Tibial artery (tissue), 4 donors: ENCODE results near the gene EXOSC7.

Experiments used
- DNase-seq, 2 donors: peaks; one replicate each; pipeline ENCODE4 v3.0.0-alpha.2; 2019
- H3K27ac ChIP-seq, 2 donors: fragments of 200-600 bp; sonication (generic) in 1 of 2; 1 replicate in 1 of 2; 2 replicates in 1 of 2; pipeline ENCODE4 v1.5.1; 2018 to 2019; ENCODE audit warnings: mild to moderate bottlenecking in 1 of 2
- H3K27me3 ChIP-seq, 2 donors: fragments of 200-600 bp; sonication (generic) in 1 of 2; one replicate each; pipeline versions ENCODE4 v1.5.1 to v1.6.0; 2016 to 2019
- H3K36me3 ChIP-seq, 3 donors: fragments of 200-600 bp; sonication (generic) in 2 of 3; one replicate each; pipeline ENCODE4 v1.5.1; 2016 to 2019; ENCODE audit warnings: mild to moderate bottlenecking in 2 of 3
- H3K4me1 ChIP-seq, 4 donors: fragments of 200-600 bp; sonication (generic) in 2 of 4; 1 replicate in 3 of 4; 2 replicates in 1 of 4; pipeline ENCODE4 v1.5.1; 2016 to 2019
- H3K4me3 ChIP-seq, 2 donors: fragments of 200-600 bp; sonication (generic) in 1 of 2; 1 replicate in 1 of 2; 2 replicates in 1 of 2; pipeline ENCODE4 v1.5.1; 2018 to 2019; ENCODE audit warnings: mild to moderate bottlenecking in 2 of 2
- H3K9me3 ChIP-seq, 3 donors: fragments of 200-600 bp; sonication (generic) in 1 of 3; one replicate each; pipeline ENCODE4 v1.5.1; 2016 to 2019
- CTCF ChIP-seq, 2 experiments: fragments of 200-600 bp in 1 of 2; fragments of 450-650 bp in 1 of 2; IDR thresholded peaks; one replicate each; pipeline ENCODE4 v1.5.1; 2017 to 2019; ENCODE audit warnings: antibody characterized with exemption in 2 of 2, mild to moderate bottlenecking in 1 of 2, moderate library complexity in 1 of 2
- intact Hi-C: fragments of 100-400 bp; cut with DNase I; formaldehyde crosslinking; loops from one replicate; pipeline ENCODE4 v1.15.0; 2023; ENCODE audit warnings: low total_unique reads

Gene EXOSC7

GRCh38 chr3:45059132-45059531 is 83.1 kb downstream of the EXOSC7 start:
- DNase-seq, result no peak
- Histone ChIP-seq H3K27ac (no peak overlapping the region), H3K4me1 (peaks cover 0 to 35% (median 14%) of the 10 kb centered on the region in 4 donors), H3K9me3 (no peaks in the 10 kb centered on the region), H3K36me3 (no peaks in the 10 kb centered on the region), H3K4me3 (no peak overlapping the region), H3K27me3 (no peaks in the 10 kb centered on the region)
- TF ChIP-seq CTCF (IDR thresholded peaks at IDR 0.05), result no peak
- intact Hi-C loops, result no loop called here

GRCh38 chr3:45060165-45060892 is 84.3 kb downstream of the EXOSC7 start:
- no peak for TF ChIP-seq CTCF (IDR thresholded peaks at IDR 0.05)
- Histone ChIP-seq H3K4me3 (no peak overlapping the region), H3K27ac (no peak overlapping the region), H3K27me3 (no peaks in the 10 kb centered on the region), H3K4me1 (peaks cover 0 to 23% (median 9%) of the 10 kb centered on the region in 4 donors), H3K9me3 (no peaks in the 10 kb centered on the region), H3K36me3 (no peaks in the 10 kb centered on the region)
- no peak for DNase-seq
- intact Hi-C loops, result no loop called here
